C4-2B (cell line): Measurements from ENCODE around the gene ANKRD2.

Experiments used
- CTCF ChIP-seq: fragments of 450-650 bp; conservative IDR thresholded peaks from 2 replicates; pipeline ENCODE4 v1.5.1; 2017; ENCODE audit warnings: mild to moderate bottlenecking
- ZFX ChIP-seq: fragments of 450-650 bp; IDR thresholded peaks from 2 replicates; pipeline ENCODE4 v1.6.1; 2017

GRCh38 chr10:97582169-97582568, 9.6 kb downstream of the ANKRD2 start:
- TF ChIP-seq CTCF (no peak), ZFX (no peak)
